K562 (cell line): ENCODE measurements around the gene HIKESHI. TPM values are rescaled to one million over a fixed set of nuclear protein-coding genes. Genes with fewer than 3 reads are reported as not detected.

Experiments used
- ATAC-seq: fragments of 200-7000 bp; cut with Tn5 transposase; 3 replicates; pipeline ENCODE4 v1.9.1; 2020; ENCODE audit warnings: moderate library complexity
- BruUV-seq: library from RNA; stranded (reverse); fragments of 400-500 nt; replicated peaks from 2 replicates; lab custom pipeline; 2021; lab: Mats Ljungman, UMichigan
- CTCF ChIA-PET: fragments of 300-600 bp; formaldehyde crosslinking; extraction: SDS; loops from one replicate; lab custom pipeline; 2021; ENCODE audit warnings: low intra/inter-chr PET ratio; lab: Yijun Ruan, JAX
- POLR2A ChIA-PET: fragments of 300-600, 350-650 bp; sonication (Branson Sonifier 250); formaldehyde crosslinking; extraction: SDS; loops from one replicate; lab custom pipeline; 2021; ENCODE audit warnings: antibody characterized with exemption, inconsistent platforms; lab: Yijun Ruan, JAX
- DNase-seq, 4 experiments: peaks; one replicate each; pipeline versions ENCODE4 v3.0.0 to v3.0.0-alpha.2; 2011 to 2018; ENCODE audit warnings: low spot score in 3 of 4, mixed read lengths in 3 of 4; ENCODE audit errors: extremely low read depth in 1 of 4
- FAIRE-seq: peaks from 2 replicates; lab custom pipeline; 2011; peaks lifted over from hg19 to GRCh38; lab: Jason Lieb, UNC
- H2AFZ ChIP-seq: 2 replicates; pipeline ENCODE4 v1.6.0; 2011; ENCODE audit warnings: low read depth, low read length, control low read depth, inconsistent platforms
- H3K27ac ChIP-seq: fragments of 200-600 bp; 3 replicates; pipeline ENCODE4 v1.8.0; 2011; ENCODE audit warnings: low read depth, mild to moderate bottlenecking, control low read depth, inconsistent platforms, low read length, moderate library complexity, mixed read lengths; ENCODE audit errors: extremely low read depth
- H3K27me3 ChIP-seq, 2 experiments: fragments of 300-600 bp in 1 of 2; 2 replicates in 1 of 2; 3 replicates in 1 of 2; pipeline versions ENCODE4 v1.6.0 to v1.8.0; 2011; ENCODE audit warnings: inconsistent platforms in 2 of 2, low read length in 2 of 2, mild to moderate bottlenecking in 1 of 2, mixed read lengths in 1 of 2, moderate library complexity in 1 of 2; ENCODE audit not compliant: control insufficient read depth in 2 of 2, insufficient read depth in 2 of 2
- H3K36me3 ChIP-seq: fragments of 300-600 bp; 3 replicates; pipeline ENCODE4 v1.8.0; 2011; ENCODE audit warnings: mild to moderate bottlenecking, low read length, inconsistent platforms; ENCODE audit not compliant: control insufficient read depth, insufficient read depth
- H3K4me1 ChIP-seq, 2 experiments: fragments of 200-600 bp in 1 of 2; replicated peaks in 1 of 2; 2 replicates in 1 of 2; 3 replicates in 1 of 2; pipeline versions ENCODE4 v1.5.1 to v1.8.0; 2011; ENCODE audit warnings: inconsistent platforms in 2 of 2, low read length in 2 of 2, mild to moderate bottlenecking in 1 of 2, mixed read lengths in 1 of 2, moderate library complexity in 1 of 2; ENCODE audit not compliant: control insufficient read depth in 2 of 2, insufficient read depth in 2 of 2
- H3K4me2 ChIP-seq: 2 replicates; pipeline ENCODE4 v1.6.1; 2011; ENCODE audit warnings: low read length, control low read depth, inconsistent platforms, mixed read lengths; ENCODE audit not compliant: insufficient read depth
- H3K4me3 ChIP-seq: fragments of 200-600 bp; sonication (generic), shearing (Covaris generic); 2 replicates; pipeline ENCODE4 v1.5.1; 2016; ENCODE audit warnings: control low read depth, inconsistent platforms
- H3K79me2 ChIP-seq: fragments of 200-600 bp; 3 replicates; pipeline ENCODE4 v1.8.0; 2011; ENCODE audit warnings: low read length, inconsistent platforms; ENCODE audit not compliant: control insufficient read depth, insufficient read depth
- H3K9ac ChIP-seq, 2 experiments: 2 replicates each; pipeline versions ENCODE4 v1.6.0 to v1.6.1; 2011; ENCODE audit warnings: low read depth in 2 of 2, low read length in 2 of 2, control low read depth in 1 of 2, inconsistent platforms in 1 of 2, mild to moderate bottlenecking in 1 of 2, mixed read lengths in 1 of 2; ENCODE audit not compliant: insufficient read depth in 1 of 2
- H3K9me1 ChIP-seq: one replicate; pipeline ENCODE4 v1.6.0; 2011; ENCODE audit warnings: inconsistent platforms, mild to moderate bottlenecking, low read length, moderate library complexity; ENCODE audit not compliant: control insufficient read depth, insufficient read depth
- H3K9me3 ChIP-seq: replicated peaks from 2 replicates; pipeline ENCODE4 v1.5.1; 2011; ENCODE audit warnings: low read depth, low read length, inconsistent platforms; ENCODE audit not compliant: control insufficient read depth, insufficient read depth
- H4K20me1 ChIP-seq: replicated peaks from 2 replicates; pipeline ENCODE4 v1.6.1; 2011; ENCODE audit warnings: low read length, inconsistent platforms, mixed read lengths; ENCODE audit not compliant: control insufficient read depth, insufficient read depth
- CTCF ChIP-seq, 3 experiments: IDR thresholded peaks in 2 of 3; conservative IDR thresholded peaks in 1 of 3; 2 replicates each; pipeline ENCODE4 v1.5.1; 2011 to 2012; ENCODE audit warnings: low read length in 3 of 3, mild to moderate bottlenecking in 3 of 3, control low read depth in 2 of 3, improper control_type of control experiment in 1 of 3, inconsistent platforms in 1 of 3, low read depth in 1 of 3, mixed read lengths in 1 of 3, moderate library complexity in 1 of 3; ENCODE audit not compliant: insufficient read depth in 2 of 3
- E4F1 ChIP-seq: fragments of 250-450 bp; sonication (Bioruptor Pico); IDR thresholded peaks from 2 replicates; pipeline ENCODE4 v1.5.0; 2021; ENCODE audit warnings: mild to moderate bottlenecking, borderline replicate concordance
- RAD21 ChIP-seq, 2 experiments: fragments of 250-450 bp in 1 of 2; fragments of 450-650 bp in 1 of 2; sonication (Bioruptor Pico) in 1 of 2; formaldehyde crosslinking in 1 of 2; IDR thresholded peaks in 1 of 2; conservative IDR thresholded peaks in 1 of 2; 2 replicates each; pipeline versions ENCODE4 v1.4.0 to v1.8.0; 2020 to 2022; ENCODE audit warnings: mild to moderate bottlenecking in 2 of 2, moderate library complexity in 1 of 2
- SREBF1 ChIP-seq: fragments of 150-350 bp; IDR thresholded peaks from 2 replicates; pipeline ENCODE4 v1.6.1; 2014; ENCODE audit warnings: antibody characterized with exemption, low read depth, low read length, borderline replicate concordance
- ZC3H11A ChIP-seq: IDR thresholded peaks from 2 replicates; pipeline ENCODE4 v1.6.1; 2012; ENCODE audit warnings: low read depth, low read length, improper control_type of control experiment
- ZNF146 ChIP-seq: IDR thresholded peaks from one replicate; pipeline ENCODE4 v1.6.1; 2018; ENCODE audit warnings: missing compliant biosample characterization; ENCODE audit not compliant: unreplicated experiment
- ZNF24 ChIP-seq: fragments of 450-650 bp; IDR thresholded peaks from 2 replicates; pipeline ENCODE4 v1.6.1; 2016
- WGBS: fragments of 100-300 bp; shearing (Covaris generic); methylation state at CpG from one replicate; pipeline ENCODE4 v1.1.6; 2016; ENCODE audit warnings: low coverage, mixed read lengths; ENCODE audit not compliant: insufficient coverage; ENCODE audit errors: missing lambda C conversion rate; 5-methylcytosine and 5-hydroxymethylcytosine counted together
- in situ Hi-C: fragments of 300-500 bp; cut with MboI; formaldehyde crosslinking; loops from 4 replicates; pipeline ENCODE4 v1.15.0; 2018; ENCODE audit warnings: inconsistent platforms, mixed read lengths
- intact Hi-C: fragments of 100-400 bp; cut with micrococcal nuclease; formaldehyde crosslinking; loops from 2 replicates; pipeline ENCODE4 v1.14.2; 2022
- polyA plus RNA-seq, 8 experiments: library from polyadenylated mRNA; depleted of rRNA in 4 of 8; stranded (reverse) in 5 of 8; unstranded in 3 of 8; fragments of >200 nt; fragmentation: Nextera tagmentation in 2 of 8; fragmentation: Illumina TruSeq in 1 of 8; extraction: Ambion mirVana in 2 of 8; extraction: Trizol in 1 of 8; gene quantifications; 2 replicates each; pipeline versions ENCODE4 v1.2.1 to v1.2.3, GENCODE V29; 2011 to 2014; ENCODE audit warnings: inconsistent platforms in 1 of 8, missing spikeins in 1 of 8
- total RNA-seq, 7 experiments: library from RNA; depleted of rRNA in 6 of 7; stranded (reverse); fragments of >200 nt in 6 of 7; fragmentation: Illumina TruSeq in 2 of 7; extraction: Trizol in 2 of 7; gene quantifications; 2 replicates each; pipeline versions ENCODE4 v1.2.1 to v1.2.3, GENCODE V29; 2011 to 2021; ENCODE audit warnings: low replicate concordance in 1 of 7
- TF ChIP-seq, protein P1 (sequence below): sonication (generic); formaldehyde crosslinking; IDR thresholded peaks from 2 replicates; pipeline ENCODE4 v1.8.1; 2022; ENCODE audit warnings: missing genetic modification reagents

The HIKESHI gene
- total and polyA plus RNA-seq, 9 of the 15 experiments (the other 6 are each of a cell fraction or from before 2014, with no cell fraction given), result 33.2 to 196 (median 62.7) TPM

GRCh38 chr11:86269645-86270044 lies 32.4 kb upstream of the HIKESHI start:
- ATAC-seq (no peak), DNase-seq (no peak), FAIRE-seq (no peak)
- H3K9me3 ChIP-seq, result no peaks in the 10 kb centered on the region
- BruUV-seq, result no TSS peak
- peaks cover 46% of the 10 kb centered on the region for H3K79me2 ChIP-seq
- ChIA-PET CTCF (no interaction called here), POLR2A (interaction anchor here (0.8 to 1.2 kb wide), 2 partner anchors 8 to 12 kb away, joined by 3 to 4 read pairs; no protein-coding TSS in a partner anchor)
- no peak overlapping the region for H3K4me3 ChIP-seq
- H3K4me2 ChIP-seq, result no peak overlapping the region
- H3K9ac ChIP-seq, result no peak overlapping the region
- H4K20me1 ChIP-seq, result no peaks in the 10 kb centered on the region
- no peaks in the 10 kb centered on the region for H3K4me1 ChIP-seq
- H3K27ac ChIP-seq, result no peak overlapping the region
- no peak overlapping the region for H2AFZ ChIP-seq
- H3K9me1 ChIP-seq, result no peaks in the 10 kb centered on the region
- TF ChIP-seq ZNF24 (peak; percentile 69), ZNF146 (CRISPR knock-in tag) (peak; percentile 88), ZC3H11A (no peak)
- no peaks in the 10 kb centered on the region for H3K27me3 ChIP-seq
- 46% methylated on average over 1 of the region's 1 CpG for WGBS
- intact Hi-C loops (no loop called here), in situ Hi-C loops (no loop called here)
- peaks cover 76% of the 10 kb centered on the region for H3K36me3 ChIP-seq

DNA sequence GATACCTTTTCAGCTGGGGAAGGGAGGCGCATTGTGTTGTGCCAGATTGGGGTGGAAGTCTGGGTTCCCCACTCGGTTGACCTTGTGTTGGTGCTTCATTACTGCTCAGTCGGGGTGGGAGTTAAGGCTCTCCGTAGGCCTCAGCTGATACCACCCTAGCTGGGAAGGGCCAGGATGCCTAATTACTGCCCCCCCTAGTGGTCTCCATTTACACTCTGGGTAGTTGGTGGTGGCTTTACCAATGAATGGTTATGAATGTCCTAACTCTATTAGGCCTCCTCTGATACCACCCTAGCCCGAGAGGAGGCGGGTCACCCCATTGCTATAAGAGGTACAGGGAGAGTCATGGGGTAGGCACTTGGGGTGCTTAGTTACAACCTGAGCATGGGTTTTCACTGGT lies 27.5 kb upstream of the HIKESHI start:
- Histone ChIP-seq H3K27me3 (no peaks in the 10 kb centered on the region), H3K4me2 (no peak overlapping the region), H3K36me3 (peaks cover 81% of the 10 kb centered on the region), H3K9ac (no peak overlapping the region), H2AFZ (no peak overlapping the region), H3K9me3 (no peaks in the 10 kb centered on the region), H3K9me1 (no peaks in the 10 kb centered on the region), H3K4me3 (no peak overlapping the region), H3K4me1 (no peaks in the 10 kb centered on the region), H3K27ac (no peak overlapping the region), H3K79me2 (peaks cover 54% of the 10 kb centered on the region), H4K20me1 (no peaks in the 10 kb centered on the region)
- ChIA-PET CTCF (no interaction called here), POLR2A (no interaction called here)
- 77% methylated on average over 6 of the region's 6 CpGs for WGBS
- ATAC-seq (peak; percentile 87), FAIRE-seq (peak; percentile 57), DNase-seq (peak in 2 of 4 experiments; percentile 26 to 27)
- TF ChIP-seq E4F1 (no peak), RAD21 (CRISPR knock-in tag; conservative IDR thresholded peaks at IDR 0.05 in 1 of 2, IDR thresholded peaks at IDR 0.05 in 1 of 2) (peak in 1 of 2 experiments; percentile 38; a peak in 2 of 4 replicates), CTCF (IDR thresholded peaks at IDR 0.05 in 2 of 3, conservative IDR thresholded peaks at IDR 0.05 in 1 of 3; ENCODE audit: insufficient read depth in 2 of 3, low read depth in 1 of 3, low read length in 3 of 3) (peak; percentile 25 to 52 (median 31); a peak in 4 of 6 replicates), SREBF1 (no peak)
- TF ChIP-seq, protein P1, sequence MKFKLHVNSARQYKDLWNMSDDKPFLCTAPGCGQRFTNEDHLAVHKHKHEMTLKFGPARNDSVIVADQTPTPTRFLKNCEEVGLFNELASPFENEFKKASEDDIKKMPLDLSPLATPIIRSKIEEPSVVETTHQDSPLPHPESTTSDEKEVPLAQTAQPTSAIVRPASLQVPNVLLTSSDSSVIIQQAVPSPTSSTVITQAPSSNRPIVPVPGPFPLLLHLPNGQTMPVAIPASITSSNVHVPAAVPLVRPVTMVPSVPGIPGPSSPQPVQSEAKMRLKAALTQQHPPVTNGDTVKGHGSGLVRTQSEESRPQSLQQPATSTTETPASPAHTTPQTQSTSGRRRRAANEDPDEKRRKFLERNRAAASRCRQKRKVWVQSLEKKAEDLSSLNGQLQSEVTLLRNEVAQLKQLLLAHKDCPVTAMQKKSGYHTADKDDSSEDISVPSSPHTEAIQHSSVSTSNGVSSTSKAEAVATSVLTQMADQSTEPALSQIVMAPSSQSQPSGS (CRISPR knock-in tag), result no peak
- intact Hi-C loops (no loop called here), in situ Hi-C loops (no loop called here)
- no TSS peak for BruUV-seq
